Kidney capillary endothelial cell (primary cell): ENCODE results near the gene NR3C2.

ENCODE experiments used
- DNase-seq: peaks from one replicate; pipeline ENCODE4 v3.0.0-alpha.2; 2018; ENCODE audit warnings: low spot score

NR3C2 gene

GRCh38 chr4:148261848-148262247 lies 180.4 kb downstream of the NR3C2 start:
- no peak for DNase-seq

GRCh38 chr4:148259841-148260240 lies 182.4 kb downstream of the NR3C2 start:
- no peak for DNase-seq

- no peak for DNase-seq
Observed at GRCh38 chr4:148258535-148258934, 183.7 kb downstream of the NR3C2 start.

- no peak for DNase-seq
Observed at GRCh38 chr4:148255344-148255720, 186.9 kb downstream of the NR3C2 start.

- peak; percentile 16 for DNase-seq
Observed at GRCh38 chr4:148254621-148255343, 187.4 kb downstream of the NR3C2 start.

- no peak for DNase-seq
Observed at GRCh38 chr4:148253768-148254167, 188.4 kb downstream of the NR3C2 start.

GRCh38 chr4:148248824-148249223 lies 193.4 kb downstream of the NR3C2 start:
- DNase-seq: no peak

GRCh38 chr4:148245015-148245414 lies 197.2 kb downstream of the NR3C2 start:
- DNase-seq: no peak

GRCh38 chr4:148243837-148244236 lies 198.4 kb downstream of the NR3C2 start:
- no peak for DNase-seq

GRCh38 chr4:148240241-148240640 lies 202.0 kb downstream of the NR3C2 start:
- DNase-seq: no peak

GRCh38 chr4:148239494-148239985 lies 202.7 kb downstream of the NR3C2 start:
- DNase-seq: no peak

GRCh38 chr4:148238811-148239493 lies 203.3 kb downstream of the NR3C2 start:
- no peak for DNase-seq

GRCh38 chr4:148238086-148238485 lies 204.1 kb downstream of the NR3C2 start:
- no peak for DNase-seq

- DNase-seq: no peak
Observed at GRCh38 chr4:148235809-148236208, 206.4 kb downstream of the NR3C2 start.

- DNase-seq: no peak
Observed at GRCh38 chr4:148229798-148230197, 212.4 kb downstream of the NR3C2 start.

- DNase-seq: no peak
Observed at GRCh38 chr4:148229028-148229427, 213.2 kb downstream of the NR3C2 start.

GRCh38 chr4:148227147-148227546 lies 215.1 kb downstream of the NR3C2 start:
- no peak for DNase-seq

- DNase-seq: no peak
Observed at GRCh38 chr4:148226341-148226740, 215.9 kb downstream of the NR3C2 start.

- DNase-seq: no peak
Observed at GRCh38 chr4:148225639-148226038, 216.6 kb downstream of the NR3C2 start.

GRCh38 chr4:148224476-148224875 lies 217.7 kb downstream of the NR3C2 start:
- DNase-seq: no peak

GRCh38 chr4:148222991-148223660 lies 219.1 kb downstream of the NR3C2 start:
- no peak for DNase-seq

- DNase-seq: no peak
Observed at GRCh38 chr4:148216866-148217814, 225.1 kb downstream of the NR3C2 start.
